Uterus (tissue), 4 donors: ENCODE data around the gene LNX2. TPM values are rescaled to one million over a fixed set of nuclear protein-coding genes. Genes with fewer than 3 reads are reported as not detected.

Source experiments
- DNase-seq, 2 donors: peaks; one replicate each; pipeline ENCODE4 v3.0.0-alpha.2; 2019 to 2020
- H3K27ac ChIP-seq, 2 donors: fragments of 200-600 bp; sonication (generic); 1 replicate in 1 of 2; 2 replicates in 1 of 2; pipeline ENCODE4 v1.5.1; 2016 to 2018
- H3K27me3 ChIP-seq, 2 donors: fragments of 200-600 bp; sonication (generic); one replicate each; pipeline ENCODE4 v1.5.1; 2018 to 2019; ENCODE audit warnings: control low read depth in 1 of 2
- H3K36me3 ChIP-seq, 2 donors: fragments of 200-600 bp; sonication (generic); one replicate each; pipeline ENCODE4 v1.5.1; 2019; ENCODE audit warnings: control low read depth in 1 of 2
- H3K4me1 ChIP-seq, 2 donors: fragments of 200-600 bp; sonication (generic); one replicate each; pipeline ENCODE4 v1.5.1; 2018 to 2019; ENCODE audit warnings: control low read depth in 1 of 2
- H3K4me3 ChIP-seq, 2 donors: fragments of 200-600 bp; sonication (generic); 1 replicate in 1 of 2; 2 replicates in 1 of 2; pipeline ENCODE4 v1.5.1; 2018 to 2019; ENCODE audit warnings: mild to moderate bottlenecking in 1 of 2
- H3K9me3 ChIP-seq, 2 donors: fragments of 200-600 bp; sonication (generic); one replicate each; pipeline ENCODE4 v1.5.1; 2019; ENCODE audit warnings: control low read depth in 1 of 2
- POLR2A ChIP-seq, 2 donors: fragments of 450-650 bp; IDR thresholded peaks; one replicate each; pipeline ENCODE4 v1.6.1; 2016; ENCODE audit warnings: antibody characterized with exemption in 2 of 2, mild to moderate bottlenecking in 1 of 2, moderate library complexity in 1 of 2
- intact Hi-C: fragments of 100-400 bp; cut with DNase I; formaldehyde crosslinking; loops from one replicate; pipeline ENCODE4 v1.15.1; 2023; ENCODE audit warnings: low total_unique reads
- total RNA-seq, 4 donors: library from RNA; depleted of rRNA in 3 of 4; stranded (reverse); fragments of >200 nt in 3 of 4; gene quantifications; one replicate each; pipeline versions ENCODE4 v1.1.0 to v1.2.4, GENCODE V29; 2014 to 2023
- TF ChIP-seq, protein P1 (sequence below), 4 experiments: fragments of 200-600 bp in 2 of 4; fragments of 450-650 bp in 2 of 4; sonication (generic) in 2 of 4; IDR thresholded peaks; one replicate each; pipeline ENCODE4 v1.5.1; 2016 to 2019; ENCODE audit warnings: antibody characterized with exemption in 4 of 4, mild to moderate bottlenecking in 2 of 4, moderate library complexity in 1 of 4
- donor health status: DM: yes; HTN: yes; CAD: no.

LNX2 gene
- total RNA-seq, 4 donors from 2014 or later: 1.5 to 13.2 (median 8.2) TPM

- no peak overlapping the region for H3K27ac ChIP-seq
- DNase-seq: no peak
- no peaks in the 10 kb centered on the region for H3K27me3 ChIP-seq
- H3K4me1 ChIP-seq: no peaks in the 10 kb centered on the region
- TF ChIP-seq, protein P1, sequence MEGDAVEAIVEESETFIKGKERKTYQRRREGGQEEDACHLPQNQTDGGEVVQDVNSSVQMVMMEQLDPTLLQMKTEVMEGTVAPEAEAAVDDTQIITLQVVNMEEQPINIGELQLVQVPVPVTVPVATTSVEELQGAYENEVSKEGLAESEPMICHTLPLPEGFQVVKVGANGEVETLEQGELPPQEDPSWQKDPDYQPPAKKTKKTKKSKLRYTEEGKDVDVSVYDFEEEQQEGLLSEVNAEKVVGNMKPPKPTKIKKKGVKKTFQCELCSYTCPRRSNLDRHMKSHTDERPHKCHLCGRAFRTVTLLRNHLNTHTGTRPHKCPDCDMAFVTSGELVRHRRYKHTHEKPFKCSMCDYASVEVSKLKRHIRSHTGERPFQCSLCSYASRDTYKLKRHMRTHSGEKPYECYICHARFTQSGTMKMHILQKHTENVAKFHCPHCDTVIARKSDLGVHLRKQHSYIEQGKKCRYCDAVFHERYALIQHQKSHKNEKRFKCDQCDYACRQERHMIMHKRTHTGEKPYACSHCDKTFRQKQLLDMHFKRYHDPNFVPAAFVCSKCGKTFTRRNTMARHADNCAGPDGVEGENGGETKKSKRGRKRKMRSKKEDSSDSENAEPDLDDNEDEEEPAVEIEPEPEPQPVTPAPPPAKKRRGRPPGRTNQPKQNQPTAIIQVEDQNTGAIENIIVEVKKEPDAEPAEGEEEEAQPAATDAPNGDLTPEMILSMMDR (IDR thresholded peaks at IDR 0.05): no peak
- TF ChIP-seq POLR2A (IDR thresholded peaks at IDR 0.05): no peak
- no peaks in the 10 kb centered on the region for H3K9me3 ChIP-seq
- intact Hi-C loops: no loop called here
- no peak overlapping the region for H3K4me3 ChIP-seq
- no peaks in the 10 kb centered on the region for H3K36me3 ChIP-seq
Observed at GRCh38 chr13:27659145-27659865, 39.0 kb upstream of the LNX2 start.

DNA sequence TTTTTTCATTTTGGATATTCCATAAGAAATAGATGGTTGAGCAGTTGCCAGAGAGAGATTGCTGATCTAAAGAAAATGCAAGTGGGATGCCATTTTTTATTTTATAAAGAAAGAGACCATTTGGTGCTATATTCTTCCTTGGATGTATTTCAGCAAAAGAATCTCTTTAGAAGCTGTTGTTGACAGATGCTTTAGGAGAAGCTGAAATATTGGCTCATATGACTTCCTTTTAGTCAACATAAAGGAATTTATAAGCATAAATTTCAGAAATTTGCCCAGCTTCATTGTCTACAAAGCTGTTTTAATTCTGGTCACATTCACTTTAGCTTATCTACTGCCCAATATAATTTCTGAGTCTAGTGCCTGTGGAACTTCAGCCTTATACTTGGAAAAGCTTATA, 38.2 kb upstream of the LNX2 start:
- TF ChIP-seq, protein P1 (IDR thresholded peaks at IDR 0.05): no peak
- no peak for TF ChIP-seq POLR2A (IDR thresholded peaks at IDR 0.05)
- no peaks in the 10 kb centered on the region for H3K9me3 ChIP-seq
- no peaks in the 10 kb centered on the region for H3K27me3 ChIP-seq
- H3K27ac ChIP-seq: no peak overlapping the region
- H3K4me1 ChIP-seq: no peaks in the 10 kb centered on the region
- H3K36me3 ChIP-seq: no peaks in the 10 kb centered on the region
- intact Hi-C loops: no loop called here
- no peak overlapping the region for H3K4me3 ChIP-seq
- no peak for DNase-seq

- DNase-seq: no peak
- no peak overlapping the region for H3K4me3 ChIP-seq
- TF ChIP-seq, protein P1 (IDR thresholded peaks at IDR 0.05): no peak
- TF ChIP-seq POLR2A (IDR thresholded peaks at IDR 0.05): no peak
- H3K9me3 ChIP-seq: no peaks in the 10 kb centered on the region
- intact Hi-C loops: no loop called here
- H3K27ac ChIP-seq: no peak overlapping the region
- H3K36me3 ChIP-seq: no peaks in the 10 kb centered on the region
- H3K4me1 ChIP-seq: no peaks in the 10 kb centered on the region
- no peaks in the 10 kb centered on the region for H3K27me3 ChIP-seq
Observed at GRCh38 chr13:27657724-27658123, 37.4 kb upstream of the LNX2 start.

DNA sequence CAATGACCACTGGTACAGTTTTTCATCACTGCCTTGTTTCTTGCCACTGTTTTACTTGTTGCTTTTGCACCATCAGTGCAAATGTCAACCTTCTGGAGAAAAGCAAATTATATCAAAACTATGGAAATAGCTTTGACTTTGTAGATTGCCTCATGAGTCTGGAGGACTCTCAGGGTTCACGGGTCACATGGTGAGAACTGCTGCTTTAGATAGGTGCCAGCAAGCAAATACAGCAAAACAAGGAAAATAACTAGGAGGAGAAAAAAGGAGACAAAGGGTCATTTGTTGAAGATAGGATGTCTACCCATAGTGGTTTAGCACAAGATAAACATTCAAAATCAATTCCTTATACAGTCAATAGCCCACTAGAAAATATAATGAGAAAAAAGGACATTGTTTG, 34.5 kb upstream of the LNX2 start:
- TF ChIP-seq, protein P1 (IDR thresholded peaks at IDR 0.05): no peak
- no peak for TF ChIP-seq POLR2A (IDR thresholded peaks at IDR 0.05)
- Histone ChIP-seq H3K27me3 (no peaks in the 10 kb centered on the region), H3K4me1 (no peaks in the 10 kb centered on the region), H3K4me3 (no peak overlapping the region), H3K27ac (no peak overlapping the region), H3K9me3 (peaks cover 0 to 4% of the 10 kb centered on the region in 2 donors), H3K36me3 (no peaks in the 10 kb centered on the region)
- intact Hi-C loops: no loop called here
- DNase-seq: no peak

DNA sequence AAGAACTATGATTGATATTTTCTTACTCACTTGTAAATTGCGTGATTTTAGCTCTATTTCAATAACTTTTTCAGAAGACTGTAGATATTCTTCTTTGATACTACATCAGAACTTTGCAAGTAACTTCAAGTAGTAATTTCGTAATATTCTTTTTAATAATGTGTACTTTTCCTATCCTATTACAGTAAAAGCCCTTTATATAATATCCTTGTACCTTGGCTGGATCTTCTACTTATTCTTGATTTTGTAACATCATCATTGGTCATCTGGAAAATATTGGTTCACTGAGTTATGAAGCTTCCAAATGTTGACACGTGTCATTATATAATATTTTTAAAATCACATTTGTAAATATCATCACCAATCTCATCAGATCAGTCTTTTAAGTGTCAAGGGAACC, 33.7 kb upstream of the LNX2 start:
- Histone ChIP-seq H3K9me3 (peaks cover 0 to 6% of the 10 kb centered on the region in 2 donors), H3K36me3 (no peaks in the 10 kb centered on the region), H3K4me3 (no peak overlapping the region), H3K4me1 (no peaks in the 10 kb centered on the region), H3K27me3 (no peaks in the 10 kb centered on the region), H3K27ac (no peak overlapping the region)
- intact Hi-C loops: no loop called here
- no peak for DNase-seq
- no peak for TF ChIP-seq POLR2A (IDR thresholded peaks at IDR 0.05)
- TF ChIP-seq, protein P1 (IDR thresholded peaks at IDR 0.05): no peak
